WTC11 (cell line): ENCODE data around the gene MRPS34.

Source experiments
- CREB1 ChIP-seq: sonication (generic); formaldehyde crosslinking; IDR thresholded peaks from 2 replicates; pipeline ENCODE4 v1.8.0; 2023; ENCODE audit warnings: mild to moderate bottlenecking, missing genetic modification reagents
- ETV6 ChIP-seq: sonication (generic); formaldehyde crosslinking; IDR thresholded peaks from 2 replicates; pipeline ENCODE4 v1.8.1; 2022; ENCODE audit warnings: mild to moderate bottlenecking, missing genetic modification reagents
- KAT7 ChIP-seq: sonication (generic); formaldehyde crosslinking; IDR thresholded peaks from 2 replicates; pipeline ENCODE4 v1.8.1; 2023; ENCODE audit warnings: missing genetic modification reagents, mild to moderate bottlenecking, borderline replicate concordance
- MXD4 ChIP-seq: fragments of 250-450 bp; sonication (Bioruptor Pico); IDR thresholded peaks from 2 replicates; pipeline ENCODE4 v1.8.0; 2021; ENCODE audit warnings: mild to moderate bottlenecking, moderate library complexity, borderline replicate concordance
- NFE2L1 ChIP-seq: sonication (generic); formaldehyde crosslinking; IDR thresholded peaks from 2 replicates; pipeline ENCODE4 v1.8.1; 2023; ENCODE audit warnings: missing genetic modification reagents
- NR2C2 ChIP-seq: sonication (generic); formaldehyde crosslinking; IDR thresholded peaks from 2 replicates; pipeline ENCODE4 v1.8.0; 2022; ENCODE audit warnings: mild to moderate bottlenecking, missing genetic modification reagents
- TCF7 ChIP-seq: sonication (generic); formaldehyde crosslinking; IDR thresholded peaks from 2 replicates; pipeline ENCODE4 v1.8.0; 2022; ENCODE audit warnings: mild to moderate bottlenecking, low read depth, missing genetic modification reagents, moderate library complexity
- TEAD4 ChIP-seq: sonication (generic); formaldehyde crosslinking; IDR thresholded peaks from 2 replicates; pipeline ENCODE4 v1.8.0; 2022; ENCODE audit warnings: mild to moderate bottlenecking, missing genetic modification reagents
- TP53 ChIP-seq: sonication (generic); formaldehyde crosslinking; IDR thresholded peaks from 2 replicates; pipeline ENCODE4 v1.8.1; 2023; ENCODE audit warnings: mild to moderate bottlenecking, missing genetic modification reagents
- ZNF317 ChIP-seq: sonication (generic); formaldehyde crosslinking; IDR thresholded peaks from 2 replicates; pipeline ENCODE4 v1.8.1; 2023; ENCODE audit warnings: low read depth, mild to moderate bottlenecking, moderate library complexity, missing genetic modification reagents, borderline replicate concordance
- TF ChIP-seq, protein P1 (sequence below): sonication (generic); formaldehyde crosslinking; IDR thresholded peaks from 2 replicates; pipeline ENCODE4 v1.8.0; 2022; ENCODE audit warnings: mild to moderate bottlenecking, missing genetic modification reagents
- TF ChIP-seq, protein P2 (sequence below): fragments of 200-600 bp; IDR thresholded peaks from 2 replicates; pipeline ENCODE4 v1.8.0; 2022; ENCODE audit warnings: antibody characterized with exemption
- TF ChIP-seq, protein P3 (sequence below): sonication (generic); formaldehyde crosslinking; IDR thresholded peaks from 2 replicates; pipeline ENCODE4 v1.8.1; 2023; ENCODE audit warnings: mild to moderate bottlenecking, missing genetic modification reagents, moderate library complexity

DNA sequence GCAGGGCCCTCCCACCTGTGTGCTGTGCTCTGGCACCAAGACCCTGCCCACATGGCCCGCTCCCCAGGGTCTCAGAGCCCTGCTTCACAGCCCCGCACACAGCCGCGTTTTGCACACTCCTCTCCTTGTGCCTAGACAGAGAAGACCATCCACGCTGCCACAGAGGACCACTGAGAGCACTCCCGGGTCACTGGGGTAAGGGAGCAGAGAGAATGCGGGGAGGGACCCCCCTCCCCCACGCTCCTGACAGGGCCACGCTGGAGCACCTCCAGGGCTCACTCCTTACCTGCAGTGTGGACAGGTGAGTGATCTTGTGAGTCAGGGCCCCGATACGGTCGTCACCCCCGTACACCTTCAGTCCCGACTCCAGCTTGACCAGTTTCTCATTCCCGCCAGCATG, 46.7 kb upstream of the MRPS34 start:
- TF ChIP-seq ZNF317, result no peak
- TF ChIP-seq, protein P1, sequence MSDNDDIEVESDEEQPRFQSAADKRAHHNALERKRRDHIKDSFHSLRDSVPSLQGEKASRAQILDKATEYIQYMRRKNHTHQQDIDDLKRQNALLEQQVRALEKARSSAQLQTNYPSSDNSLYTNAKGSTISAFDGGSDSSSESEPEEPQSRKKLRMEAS (CRISPR knock-in tag), result no peak
- TF ChIP-seq, protein P2, sequence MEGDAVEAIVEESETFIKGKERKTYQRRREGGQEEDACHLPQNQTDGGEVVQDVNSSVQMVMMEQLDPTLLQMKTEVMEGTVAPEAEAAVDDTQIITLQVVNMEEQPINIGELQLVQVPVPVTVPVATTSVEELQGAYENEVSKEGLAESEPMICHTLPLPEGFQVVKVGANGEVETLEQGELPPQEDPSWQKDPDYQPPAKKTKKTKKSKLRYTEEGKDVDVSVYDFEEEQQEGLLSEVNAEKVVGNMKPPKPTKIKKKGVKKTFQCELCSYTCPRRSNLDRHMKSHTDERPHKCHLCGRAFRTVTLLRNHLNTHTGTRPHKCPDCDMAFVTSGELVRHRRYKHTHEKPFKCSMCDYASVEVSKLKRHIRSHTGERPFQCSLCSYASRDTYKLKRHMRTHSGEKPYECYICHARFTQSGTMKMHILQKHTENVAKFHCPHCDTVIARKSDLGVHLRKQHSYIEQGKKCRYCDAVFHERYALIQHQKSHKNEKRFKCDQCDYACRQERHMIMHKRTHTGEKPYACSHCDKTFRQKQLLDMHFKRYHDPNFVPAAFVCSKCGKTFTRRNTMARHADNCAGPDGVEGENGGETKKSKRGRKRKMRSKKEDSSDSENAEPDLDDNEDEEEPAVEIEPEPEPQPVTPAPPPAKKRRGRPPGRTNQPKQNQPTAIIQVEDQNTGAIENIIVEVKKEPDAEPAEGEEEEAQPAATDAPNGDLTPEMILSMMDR, result no peak
- TF ChIP-seq TCF7 (CRISPR knock-in tag), result no peak
- no peak for TF ChIP-seq TEAD4 (CRISPR knock-in tag)
- no peak for TF ChIP-seq NR2C2 (CRISPR knock-in tag)
- TF ChIP-seq MXD4 (CRISPR knock-in tag), result no peak
- TF ChIP-seq KAT7 (CRISPR knock-in tag), result no peak
- TF ChIP-seq NFE2L1 (CRISPR knock-in tag), result no peak
- TF ChIP-seq CREB1 (CRISPR knock-in tag), result no peak
- TF ChIP-seq, protein P3, sequence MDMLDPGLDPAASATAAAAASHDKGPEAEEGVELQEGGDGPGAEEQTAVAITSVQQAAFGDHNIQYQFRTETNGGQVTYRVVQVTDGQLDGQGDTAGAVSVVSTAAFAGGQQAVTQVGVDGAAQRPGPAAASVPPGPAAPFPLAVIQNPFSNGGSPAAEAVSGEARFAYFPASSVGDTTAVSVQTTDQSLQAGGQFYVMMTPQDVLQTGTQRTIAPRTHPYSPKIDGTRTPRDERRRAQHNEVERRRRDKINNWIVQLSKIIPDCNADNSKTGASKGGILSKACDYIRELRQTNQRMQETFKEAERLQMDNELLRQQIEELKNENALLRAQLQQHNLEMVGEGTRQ (CRISPR knock-in tag), result no peak
- TF ChIP-seq ETV6 (CRISPR knock-in tag), result no peak
- no peak for TF ChIP-seq TP53
